ENCODE data around the gene NKAIN2. TPM values are rescaled to one million over a fixed set of nuclear protein-coding genes. Genes with fewer than 3 reads are reported as not detected.

NKAIN2 gene
- total and polyA plus RNA-seq, 8 donors: 0.02 to 0.09 TPM; not detected in 6

GRCh38 chr6:124203812-124204167, 400.1 kb downstream of the NKAIN2 start:
- Histone ChIP-seq H3K27me3 (no peaks in the 10 kb centered on the region), H3K4me3 (no peak overlapping the region), H3K9me3 (no peaks in the 10 kb centered on the region), H3K36me3 (no peaks in the 10 kb centered on the region), H3K4me1 (no peaks in the 10 kb centered on the region), H3K27ac (no peak overlapping the region)
- TF ChIP-seq CTCF (IDR thresholded peaks at IDR 0.05): no peak
- DNase-seq (no peak), FAIRE-seq (no peak), ATAC-seq (no peak)
- 22 to 28% methylated on average over 2 of the region's 2 CpGs for WGBS, 2 donors
- intact Hi-C loops (cut with DNase I): no loop called here

- intact Hi-C loops (cut with DNase I): no loop called here
- Histone ChIP-seq H3K36me3 (no peaks in the 10 kb centered on the region), H3K4me1 (no peaks in the 10 kb centered on the region), H3K4me3 (no peak overlapping the region), H3K9me3 (no peaks in the 10 kb centered on the region), H3K27me3 (no peaks in the 10 kb centered on the region), H3K27ac (no peak overlapping the region)
- no peak for ATAC-seq
- no peak for FAIRE-seq
- no peak for DNase-seq
- TF ChIP-seq CTCF (IDR thresholded peaks at IDR 0.05): no peak
- 33 to 51% methylated on average over 2 of the region's 2 CpGs for WGBS, 2 donors
These were observed 402.3 kb downstream of the NKAIN2 start for GRCh38 chr6:124205921-124206320.

- no peak overlapping the region for H3K4me3 ChIP-seq
- no peak for DNase-seq
- H3K27ac ChIP-seq: no peak overlapping the region
- no peak for FAIRE-seq
- H3K9me3 ChIP-seq: no peaks in the 10 kb centered on the region
- 61 to 75% methylated on average over 3 of the region's 3 CpGs for WGBS, 2 donors
- intact Hi-C loops (cut with DNase I): no loop called here
- no peak for ATAC-seq
- H3K27me3 ChIP-seq: no peaks in the 10 kb centered on the region
- no peaks in the 10 kb centered on the region for H3K4me1 ChIP-seq
- no peaks in the 10 kb centered on the region for H3K36me3 ChIP-seq
- TF ChIP-seq CTCF (IDR thresholded peaks at IDR 0.05): no peak
These were observed 420.1 kb downstream of the NKAIN2 start for GRCh38 chr6:124223611-124224345.

- TF ChIP-seq CTCF (IDR thresholded peaks at IDR 0.05): no peak
- no peak for FAIRE-seq
- no peaks in the 10 kb centered on the region for H3K27me3 ChIP-seq
- intact Hi-C loops (cut with DNase I): no loop called here
- H3K4me3 ChIP-seq: no peak overlapping the region
- no peak overlapping the region for H3K27ac ChIP-seq
- no peaks in the 10 kb centered on the region for H3K4me1 ChIP-seq
- no peaks in the 10 kb centered on the region for H3K36me3 ChIP-seq
- 30 to 41% methylated on average over 1 of the region's 1 CpG for WGBS, 2 donors
- ATAC-seq: no peak
- no peak for DNase-seq
- no peaks in the 10 kb centered on the region for H3K9me3 ChIP-seq
These were observed 422.7 kb downstream of the NKAIN2 start for GRCh38 chr6:124226396-124226795.

- ATAC-seq (no peak), DNase-seq (no peak), FAIRE-seq (no peak)
- no peaks in the 10 kb centered on the region for H3K9me3 ChIP-seq
- no peak overlapping the region for H3K4me3 ChIP-seq
- 60 to 76% methylated on average over 1 of the region's 1 CpG for WGBS, 2 donors
- no peaks in the 10 kb centered on the region for H3K27me3 ChIP-seq
- intact Hi-C loops (cut with DNase I): no loop called here
- no peaks in the 10 kb centered on the region for H3K36me3 ChIP-seq
- H3K27ac ChIP-seq: no peak overlapping the region
- no peaks in the 10 kb centered on the region for H3K4me1 ChIP-seq
- TF ChIP-seq CTCF (IDR thresholded peaks at IDR 0.05): no peak
These were observed 429.6 kb downstream of the NKAIN2 start for GRCh38 chr6:124233221-124233620.
